Measurements from ENCODE around the gene BIRC6.
A peak's percentile ranks its signal among the peaks of the same experiment; 100 is the strongest.
"Not testable (repeated sequence)": the region's sequence is repeated elsewhere in the genome, so short reads cannot be mapped to it uniquely, and the experiment has no call there.

The BIRC6 gene

DNA sequence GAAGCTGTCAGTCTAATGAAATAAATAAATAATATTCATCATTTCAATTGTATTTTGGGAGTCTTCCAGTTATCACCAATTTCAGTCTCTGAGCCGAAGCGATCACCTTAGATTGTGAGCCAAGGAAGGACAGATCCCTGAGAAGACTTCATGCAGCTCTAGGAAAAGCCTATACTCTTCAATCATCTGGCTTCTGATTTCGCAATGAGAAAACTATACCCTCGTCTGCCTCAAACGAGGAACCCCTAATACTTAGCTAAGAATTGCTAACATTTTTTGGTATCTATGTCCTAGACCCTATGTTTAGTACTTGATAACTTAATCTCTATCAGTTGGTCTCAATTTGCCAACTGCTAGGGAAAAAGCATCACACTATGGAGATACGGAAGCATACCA lies 266.5 kb downstream of the BIRC6 start:
- no peak for DNase-seq

GRCh38 chr2:32624812-32625211 lies 268.0 kb downstream of the BIRC6 start:
- no peak for DNase-seq

- no peak for DNase-seq
Observed at GRCh38 chr2:32626639-32627221, 269.9 kb downstream of the BIRC6 start.

- peak; percentile 53 for DNase-seq
Observed at GRCh38 chr2:32627441-32627813, 270.6 kb downstream of the BIRC6 start.

GRCh38 chr2:32627814-32628579 lies 271.2 kb downstream of the BIRC6 start, which contains the start of gene TTC27:
TTC27 (plus strand) TSS chr2:32628050; CDS start chr2:32628293, 243 bp downstream.
- peak; percentile 95 for DNase-seq

DNA sequence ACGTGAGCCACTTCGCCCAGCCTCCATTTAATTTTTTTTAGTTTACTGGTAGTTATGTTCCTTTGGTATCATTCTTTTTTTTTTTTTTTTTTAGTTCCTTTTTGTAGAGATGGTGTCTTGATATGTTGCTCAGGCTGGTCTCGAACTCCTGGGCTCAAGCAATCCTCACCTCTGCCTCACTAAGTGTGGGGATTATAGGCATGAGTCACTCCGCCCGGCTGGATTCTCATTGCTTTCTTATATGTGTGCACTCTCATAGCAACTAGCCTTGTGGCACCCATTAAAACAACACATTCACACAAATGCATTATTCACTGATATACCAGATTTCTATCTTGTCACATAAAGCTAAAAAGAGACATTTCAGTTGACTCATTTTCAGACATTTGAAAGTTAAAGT lies 275.3 kb downstream of the BIRC6 start:
- peak; percentile 65 for DNase-seq

GRCh38 chr2:32633040-32633439 lies 276.2 kb downstream of the BIRC6 start:
- DNase-seq = no peak

DNA sequence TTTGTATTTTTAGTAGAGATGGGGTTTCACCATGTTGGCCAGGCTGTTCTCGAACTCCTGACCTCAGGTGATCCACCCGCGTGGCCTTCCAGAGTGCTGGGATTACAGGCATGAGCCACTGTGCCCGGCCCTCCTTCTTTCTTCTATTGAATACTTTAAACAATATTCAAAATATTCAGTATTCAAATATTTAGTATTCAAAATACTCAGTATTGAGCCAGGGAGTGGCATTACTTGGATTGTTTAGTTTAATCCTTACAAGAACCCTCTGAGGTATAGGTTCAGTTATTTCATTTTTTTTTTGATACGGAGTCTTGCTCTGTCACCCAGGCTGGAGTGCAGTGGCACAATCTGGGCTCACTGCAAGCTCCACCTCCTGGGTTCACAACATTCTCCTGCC lies 281.7 kb downstream of the BIRC6 start:
- not testable (repeated sequence) for DNase-seq

GRCh38 chr2:32641180-32641579 lies 284.4 kb downstream of the BIRC6 start:
- DNase-seq = no peak

- DNase-seq = peak; percentile 91
Observed at GRCh38 chr2:32647180-32647651, 290.4 kb downstream of the BIRC6 start.

GRCh38 chr2:32652555-32653209 lies 295.9 kb downstream of the BIRC6 start:
- DNase-seq = peak; percentile 25

GRCh38 chr2:32656069-32656468 lies 299.2 kb downstream of the BIRC6 start:
- DNase-seq = no peak

DNA sequence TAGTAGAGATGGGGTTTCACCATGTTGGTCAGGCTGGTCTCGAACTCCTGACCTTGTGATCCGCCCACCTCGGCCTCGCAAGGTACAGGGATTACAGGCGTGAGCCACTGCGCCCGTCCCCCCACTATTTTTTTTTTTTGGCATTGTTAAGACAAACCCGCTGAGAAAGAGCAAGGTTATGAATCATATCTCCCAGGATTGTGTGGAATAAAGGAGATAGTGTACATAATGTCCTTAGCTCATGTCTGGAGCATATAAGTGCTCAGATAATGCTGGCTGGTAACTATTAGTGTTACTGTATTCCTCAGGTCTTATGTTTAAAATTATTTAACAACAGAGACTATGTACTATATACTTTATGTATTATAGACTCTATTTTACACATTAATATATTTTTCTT lies 307.0 kb downstream of the BIRC6 start:
- no peak for DNase-seq

DNA sequence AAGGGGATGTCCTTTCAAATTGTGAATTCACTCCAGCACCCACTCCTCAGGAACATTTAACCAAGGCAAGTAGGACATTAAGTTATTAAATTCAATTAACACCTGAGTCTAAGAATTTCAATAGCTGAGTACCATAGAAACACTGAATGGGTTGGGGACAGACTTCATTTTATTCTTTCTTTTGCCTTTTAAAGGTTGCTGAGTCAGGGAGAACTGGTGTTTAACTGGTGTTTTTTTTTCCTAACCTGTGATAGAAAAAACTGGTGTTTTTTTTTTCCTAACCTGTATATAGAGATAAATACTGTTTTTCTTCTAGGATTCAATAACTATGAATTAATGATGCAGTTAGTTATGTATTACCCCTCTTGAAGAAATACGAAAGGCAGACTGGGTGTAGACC lies 309.9 kb downstream of the BIRC6 start:
- no peak for DNase-seq

DNA sequence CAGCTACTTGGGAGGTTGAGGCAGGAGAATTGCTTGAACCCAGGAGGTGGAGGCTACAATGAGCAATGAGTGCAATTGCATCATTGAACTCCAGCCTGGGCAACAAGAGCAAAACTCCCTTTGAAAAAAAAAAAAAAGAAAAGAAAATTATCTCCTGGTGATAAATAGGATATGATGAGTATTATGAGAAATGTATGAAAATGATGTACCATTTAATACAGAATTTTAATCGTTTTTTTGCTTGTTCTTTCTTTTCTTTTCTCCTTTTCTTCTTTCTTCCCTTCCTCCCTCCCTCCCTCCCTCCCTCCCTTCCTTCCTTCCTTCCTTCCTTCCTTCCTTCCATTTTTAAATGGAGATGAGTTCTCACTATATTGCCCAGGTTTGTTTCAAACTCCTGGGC lies 311.4 kb downstream of the BIRC6 start:
- DNase-seq = no peak

All from fibroblast of skin of right quadriceps (primary cell).